Naive B cell (primary cell): Measurements from ENCODE around the gene SDC4. TPM values are rescaled to one million over a fixed set of nuclear protein-coding genes. Genes with fewer than 3 reads are reported as not detected.
A peak's percentile ranks its signal among the peaks of the same experiment; 100 is the strongest.

Experiments
- ATAC-seq, 2 donors: fragments of 150-1000 bp; cut with Tn5 transposase; 2 replicates each; pipeline ENCODE4 v1.10.0; 2021; ENCODE audit warnings: low read depth in 2 of 2, mild to moderate bottlenecking in 2 of 2, moderate library complexity in 2 of 2
- DNase-seq: peaks from one replicate; pipeline ENCODE4 v3.0.0; 2022
- H3K27ac Mint-ChIP-seq, 6 donors: one replicate each; pipeline ENCODE4 v1.8.0; 2020 to 2022; ENCODE audit warnings: mild to moderate bottlenecking in 6 of 6, mixed read lengths in 6 of 6, moderate library complexity in 5 of 6, inconsistent platforms in 2 of 6
- H3K27me3 Mint-ChIP-seq, 3 donors: one replicate each; pipeline ENCODE4 v1.8.0; 2021 to 2022; ENCODE audit warnings: mixed read lengths in 3 of 3, mild to moderate bottlenecking in 1 of 3
- H3K36me3 Mint-ChIP-seq, 2 donors: one replicate each; pipeline ENCODE4 v1.8.0; 2020 to 2022; ENCODE audit warnings: mixed read lengths in 2 of 2, inconsistent platforms in 1 of 2, mild to moderate bottlenecking in 1 of 2
- H3K4me1 Mint-ChIP-seq, 3 donors: one replicate each; pipeline ENCODE4 v1.8.0; 2020 to 2022; ENCODE audit warnings: mixed read lengths in 3 of 3, inconsistent platforms in 1 of 3, mild to moderate bottlenecking in 1 of 3, moderate library complexity in 1 of 3
- H3K4me3 Mint-ChIP-seq, 8 donors: one replicate each; pipeline ENCODE4 v1.8.0; 2020 to 2022; ENCODE audit warnings: mild to moderate bottlenecking in 8 of 8, mixed read lengths in 8 of 8, moderate library complexity in 8 of 8, inconsistent platforms in 2 of 8
- H3K9me3 Mint-ChIP-seq, 7 donors: one replicate each; pipeline ENCODE4 v1.8.0; 2020 to 2022; ENCODE audit warnings: mixed read lengths in 7 of 7, mild to moderate bottlenecking in 5 of 7, inconsistent platforms in 2 of 7, moderate library complexity in 1 of 7
- polyA plus RNA-seq, 6 donors: library from polyadenylated mRNA; unstranded; fragments of 300-500 nt; fragmentation: Illumina TruSeq; gene quantifications; one replicate each; pipeline ENCODE4 v1.2.3, GENCODE V29; 2021; ENCODE audit warnings: low read depth in 6 of 6

SDC4 gene
- polyA plus RNA-seq, 6 donors from 2014 or later: not detected

DNA sequence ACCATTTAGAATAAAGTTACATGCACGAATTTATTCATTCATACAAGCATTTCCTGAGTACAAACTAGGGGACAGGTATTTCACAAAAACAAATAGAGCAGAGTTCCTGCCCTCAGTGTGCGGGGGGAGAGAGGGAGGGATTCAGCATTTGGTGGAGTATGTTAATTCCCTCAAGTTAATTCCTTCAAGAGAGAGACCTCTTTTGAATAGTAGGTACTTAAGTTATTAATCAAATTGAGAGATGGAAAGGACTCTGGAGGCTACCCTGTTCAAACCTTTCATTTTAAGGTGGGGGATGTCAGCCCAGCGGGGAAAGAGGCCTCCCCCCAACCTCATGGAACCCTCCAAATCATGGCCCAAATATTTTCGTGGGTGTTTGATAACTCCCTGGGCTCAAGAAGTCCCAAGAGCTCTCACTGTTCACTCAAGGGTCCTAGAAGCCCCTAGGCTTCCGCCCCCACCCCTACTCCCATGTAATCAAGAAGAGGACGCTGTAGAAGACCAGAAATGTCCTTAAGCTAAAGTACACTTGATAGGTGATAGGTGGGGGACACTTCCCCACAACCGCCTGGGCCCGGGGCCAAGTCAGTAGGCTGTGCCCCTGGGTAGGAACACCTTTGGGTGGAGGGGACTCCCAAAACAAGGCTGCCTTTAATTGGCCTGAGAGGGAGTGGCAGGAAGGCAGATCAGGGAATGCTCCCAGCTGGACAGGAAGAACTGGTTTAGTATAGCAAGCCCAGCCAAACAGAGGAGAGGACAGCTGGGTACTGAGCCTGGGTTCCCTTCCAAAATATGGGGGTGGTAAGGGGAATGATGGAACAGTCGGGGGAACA is 2.9 kb downstream of the SDC4 start:
- DNase-seq: no peak
- H3K4me3 Mint-ChIP-seq: no peak overlapping the region
- no peaks in the 10 kb centered on the region for H3K36me3 Mint-ChIP-seq
- H3K9me3 Mint-ChIP-seq: no peaks in the 10 kb centered on the region
- H3K27ac Mint-ChIP-seq: peak overlapping the region in 1 of 6 donors; percentile 88
- no peak for ATAC-seq
- H3K4me1 Mint-ChIP-seq: peaks cover 12 to 39% (median 21%) of the 10 kb centered on the region in 3 donors
- peaks cover 31 to 72% (median 31%) of the 10 kb centered on the region in 3 donors for H3K27me3 Mint-ChIP-seq

GRCh38 chr20:45344168-45344860 is 3.9 kb downstream of the SDC4 start:
- H3K27ac Mint-ChIP-seq: no peak overlapping the region
- peaks cover 24 to 80% (median 37%) of the 10 kb centered on the region in 3 donors for H3K27me3 Mint-ChIP-seq
- ATAC-seq (no peak), DNase-seq (no peak)
- H3K4me3 Mint-ChIP-seq: peak overlapping the region in 1 of 8 donors; percentile 10
- no peaks in the 10 kb centered on the region for H3K36me3 Mint-ChIP-seq
- peaks cover 12 to 39% (median 21%) of the 10 kb centered on the region in 3 donors for H3K4me1 Mint-ChIP-seq
- no peaks in the 10 kb centered on the region for H3K9me3 Mint-ChIP-seq

DNA sequence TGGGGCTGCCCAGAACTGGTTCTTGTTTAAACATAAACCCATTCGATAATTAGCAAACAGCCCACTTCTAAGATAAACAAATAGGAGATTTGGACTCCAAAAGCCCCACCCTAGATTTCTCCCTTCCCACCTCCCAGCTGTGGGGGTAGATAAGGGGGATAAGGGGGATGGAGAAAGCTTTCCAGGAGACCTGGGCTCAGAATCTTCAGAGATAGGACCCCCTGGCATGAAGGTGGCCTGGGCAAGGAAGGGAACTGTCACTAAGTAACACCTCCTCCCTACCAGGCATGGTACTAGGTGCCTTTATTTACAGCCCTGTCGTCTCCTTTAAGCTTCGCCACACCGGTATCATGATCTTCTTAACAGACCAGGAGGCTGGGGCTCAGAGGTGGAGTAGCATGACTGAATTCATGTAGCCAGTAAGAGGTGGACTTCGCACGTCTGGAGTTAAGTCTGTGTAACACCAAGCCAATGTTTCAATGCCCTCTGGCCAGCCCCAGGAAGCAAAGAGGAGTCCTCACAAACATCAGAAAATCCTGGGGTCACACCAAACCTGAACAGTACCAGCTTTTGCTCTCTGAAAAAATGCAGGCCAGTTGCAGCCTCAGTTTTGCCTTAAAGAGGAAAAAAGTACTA is 4.6 kb downstream of the SDC4 start:
- H3K4me3 Mint-ChIP-seq: no peak overlapping the region
- peaks cover 24 to 85% (median 43%) of the 10 kb centered on the region in 3 donors for H3K27me3 Mint-ChIP-seq
- H3K9me3 Mint-ChIP-seq: no peaks in the 10 kb centered on the region
- H3K27ac Mint-ChIP-seq: no peak overlapping the region
- peaks cover 11 to 39% (median 21%) of the 10 kb centered on the region in 3 donors for H3K4me1 Mint-ChIP-seq
- ATAC-seq: no peak
- no peaks in the 10 kb centered on the region for H3K36me3 Mint-ChIP-seq
- DNase-seq: no peak

GRCh38 chr20:45342855-45343531 is 5.2 kb downstream of the SDC4 start:
- Mint-ChIP-seq H3K9me3 (no peaks in the 10 kb centered on the region), H3K27ac (no peak overlapping the region), H3K4me3 (no peak overlapping the region), H3K36me3 (no peaks in the 10 kb centered on the region), H3K4me1 (peaks cover 6 to 36% (median 17%) of the 10 kb centered on the region in 3 donors), H3K27me3 (peaks cover 24 to 79% (median 44%) of the 10 kb centered on the region in 3 donors)
- DNase-seq (no peak), ATAC-seq (no peak)

DNA sequence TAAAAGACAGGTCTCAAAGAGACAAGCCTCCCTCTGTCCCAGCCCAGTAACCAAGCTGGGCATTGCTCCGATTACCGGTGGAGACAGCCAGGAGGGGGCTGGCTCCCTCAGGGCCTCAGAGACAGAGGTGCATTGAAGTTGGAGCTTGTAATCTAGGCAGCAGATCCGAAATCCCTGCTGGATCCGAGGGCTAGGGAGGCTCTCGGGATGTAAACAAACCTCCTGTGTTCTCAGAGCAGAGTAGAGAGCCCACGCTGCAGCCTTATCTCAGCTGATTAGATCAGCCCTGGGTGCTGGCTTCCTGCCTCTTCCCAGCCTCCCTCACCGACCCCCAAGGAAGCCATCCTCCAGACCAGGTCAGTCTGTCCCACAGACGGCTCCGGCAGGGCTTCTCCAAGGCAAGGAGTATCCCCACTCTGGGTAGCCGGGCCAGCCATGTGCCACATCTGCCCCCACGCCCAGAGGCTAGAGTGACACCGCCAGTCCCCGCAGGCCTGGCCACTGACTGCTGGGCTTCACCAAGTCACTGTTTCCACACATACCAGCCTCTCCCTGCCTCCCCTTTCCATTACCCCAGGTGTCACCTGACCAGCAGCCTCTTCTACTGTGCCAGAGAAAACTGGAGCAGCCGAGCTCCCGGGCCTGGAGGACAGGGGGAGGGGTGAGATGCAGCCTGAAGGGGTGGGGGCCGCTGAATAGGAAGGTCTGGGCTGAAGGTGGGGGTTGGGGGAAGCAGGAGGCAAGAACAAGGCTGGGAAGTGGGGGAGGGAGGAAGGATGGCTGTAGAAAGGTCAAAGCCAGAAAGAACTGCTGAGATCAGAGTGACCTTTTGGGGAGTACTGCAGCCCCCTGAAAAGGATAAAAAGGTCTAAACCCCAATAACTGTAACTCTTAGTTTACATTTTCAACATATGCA is 6.0 kb downstream of the SDC4 start:
- DNase-seq (no peak), ATAC-seq (no peak)
- Mint-ChIP-seq H3K36me3 (no peaks in the 10 kb centered on the region), H3K27me3 (peaks cover 22 to 79% (median 41%) of the 10 kb centered on the region in 3 donors), H3K4me1 (peaks cover 0 to 29% (median 13%) of the 10 kb centered on the region in 3 donors), H3K9me3 (no peaks in the 10 kb centered on the region), H3K4me3 (no peak overlapping the region), H3K27ac (peak overlapping the region in 1 of 6 donors; percentile 75)

- DNase-seq (no peak), ATAC-seq (no peak)
- Mint-ChIP-seq H3K9me3 (no peaks in the 10 kb centered on the region), H3K4me3 (no peak overlapping the region), H3K36me3 (no peaks in the 10 kb centered on the region), H3K27ac (no peak overlapping the region), H3K4me1 (peaks cover 0 to 23% (median 11%) of the 10 kb centered on the region in 3 donors), H3K27me3 (peaks cover 17 to 79% (median 41%) of the 10 kb centered on the region in 3 donors)
These were observed 6.7 kb downstream of the SDC4 start for GRCh38 chr20:45341579-45341938.

DNA sequence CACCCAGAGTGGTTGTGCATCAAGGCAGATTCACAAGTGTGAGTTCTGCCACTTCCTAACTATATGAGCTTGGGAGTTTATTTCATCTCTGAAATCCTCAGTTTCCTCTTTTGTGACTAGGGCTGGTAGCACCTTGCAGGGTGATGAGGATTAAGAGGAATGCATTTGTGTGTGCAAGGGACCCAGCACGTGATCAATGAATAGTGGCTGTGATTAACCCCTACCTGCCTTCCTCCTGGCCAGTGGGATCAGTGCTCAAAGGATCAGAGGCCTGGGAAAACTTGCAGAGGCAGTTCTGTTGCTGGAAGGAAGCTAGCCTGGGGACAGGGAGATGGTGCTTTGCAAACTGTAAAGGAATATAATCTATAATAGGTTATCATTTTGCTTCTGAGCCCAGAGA is 7.3 kb downstream of the SDC4 start:
- H3K4me3 Mint-ChIP-seq: no peak overlapping the region
- H3K36me3 Mint-ChIP-seq: no peaks in the 10 kb centered on the region
- DNase-seq (no peak), ATAC-seq (no peak)
- H3K27ac Mint-ChIP-seq: no peak overlapping the region
- no peaks in the 10 kb centered on the region for H3K9me3 Mint-ChIP-seq
- peaks cover 0 to 17% (median 6%) of the 10 kb centered on the region in 3 donors for H3K4me1 Mint-ChIP-seq
- peaks cover 14 to 75% (median 37%) of the 10 kb centered on the region in 3 donors for H3K27me3 Mint-ChIP-seq

GRCh38 chr20:45340236-45340847 is 7.9 kb downstream of the SDC4 start:
- peaks cover 0 to 11% (median 4%) of the 10 kb centered on the region in 3 donors for H3K4me1 Mint-ChIP-seq
- ATAC-seq: no peak
- no peaks in the 10 kb centered on the region for H3K36me3 Mint-ChIP-seq
- peaks cover 15 to 75% (median 33%) of the 10 kb centered on the region in 3 donors for H3K27me3 Mint-ChIP-seq
- H3K9me3 Mint-ChIP-seq: no peaks in the 10 kb centered on the region
- H3K27ac Mint-ChIP-seq: no peak overlapping the region
- no peak overlapping the region for H3K4me3 Mint-ChIP-seq
- no peak for DNase-seq

DNA sequence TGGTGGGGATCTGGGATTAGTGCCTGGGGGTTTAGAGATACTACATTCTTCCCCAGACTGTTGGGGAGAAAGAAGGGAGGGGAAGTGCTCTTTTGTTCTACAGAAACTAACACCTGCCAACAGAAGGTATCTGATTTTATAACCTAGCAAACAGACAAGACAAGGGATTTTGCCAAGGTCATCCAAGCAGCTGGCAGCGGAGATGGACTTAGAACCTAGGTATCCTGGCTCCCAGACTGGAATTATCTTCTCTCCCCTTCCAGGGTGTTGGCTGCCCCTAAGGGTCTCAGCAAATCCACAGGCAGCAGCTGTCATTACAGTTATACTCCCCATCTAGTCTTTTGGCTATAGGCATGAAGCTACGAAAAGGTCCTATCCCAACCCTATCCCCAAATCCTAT is 8.4 kb downstream of the SDC4 start:
- no peak for ATAC-seq
- no peak for DNase-seq
- Mint-ChIP-seq H3K4me3 (no peak overlapping the region), H3K9me3 (no peaks in the 10 kb centered on the region), H3K27ac (peak overlapping the region in 1 of 6 donors; percentile 57), H3K36me3 (no peaks in the 10 kb centered on the region), H3K4me1 (peaks cover 0 to 5% (median under 1%) of the 10 kb centered on the region in 3 donors), H3K27me3 (peaks cover 10 to 71% (median 33%) of the 10 kb centered on the region in 3 donors)

DNA sequence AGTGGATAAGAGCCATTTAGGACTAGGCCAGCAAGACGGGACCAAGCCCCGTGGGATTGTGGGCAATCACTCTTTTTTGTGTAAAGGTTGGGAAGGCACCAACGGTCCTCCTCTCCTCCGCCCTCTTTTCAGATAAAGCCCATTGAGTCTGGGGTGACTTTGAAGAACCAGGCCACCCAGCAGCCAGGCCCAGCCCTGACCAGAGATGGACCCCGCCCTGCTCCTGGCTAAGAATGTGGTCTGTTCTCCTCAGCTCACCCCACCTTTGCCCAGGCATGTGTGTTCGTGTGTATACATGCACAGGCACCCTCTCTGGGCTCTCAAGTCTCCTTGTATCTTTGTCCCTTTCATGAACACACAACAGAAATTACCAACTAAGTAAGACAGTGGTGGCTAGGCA is 9.1 kb downstream of the SDC4 start:
- ATAC-seq (no peak), DNase-seq (no peak)
- Mint-ChIP-seq H3K27ac (no peak overlapping the region), H3K4me3 (no peak overlapping the region), H3K9me3 (no peaks in the 10 kb centered on the region), H3K27me3 (peaks cover 10 to 64% (median 33%) of the 10 kb centered on the region in 3 donors), H3K36me3 (no peaks in the 10 kb centered on the region), H3K4me1 (peaks cover 0 to under 1% (median 0%) of the 10 kb centered on the region in 3 donors)

GRCh38 chr20:45338121-45339030 is 9.8 kb downstream of the SDC4 start:
- H3K27me3 Mint-ChIP-seq: peaks cover 10 to 61% (median 33%) of the 10 kb centered on the region in 3 donors
- no peak overlapping the region for H3K27ac Mint-ChIP-seq
- DNase-seq: no peak
- no peaks in the 10 kb centered on the region for H3K4me1 Mint-ChIP-seq
- no peaks in the 10 kb centered on the region for H3K9me3 Mint-ChIP-seq
- ATAC-seq: no peak
- H3K4me3 Mint-ChIP-seq: no peak overlapping the region
- H3K36me3 Mint-ChIP-seq: no peaks in the 10 kb centered on the region
